Coronary artery (tissue), 2 donors: Measurements from ENCODE around the gene CELA2A.
"Not testable (repeated sequence)": the region's sequence is repeated elsewhere in the genome, so short reads cannot be mapped to it uniquely, and the experiment has no call there.

Source experiments
- DNase-seq: peaks from one replicate; pipeline ENCODE4 v3.0.0-alpha.2; 2017; ENCODE audit warnings: low spot score
- H3K27ac ChIP-seq, 2 donors: fragments of 200-600 bp; sonication (generic); one replicate each; pipeline ENCODE4 v1.5.1; 2016 to 2019
- H3K4me3 ChIP-seq: fragments of 200-600 bp; sonication (generic); 2 replicates; pipeline ENCODE4 v1.5.1; 2016; ENCODE audit warnings: mild to moderate bottlenecking, moderate library complexity
- CTCF ChIP-seq: fragments of 200-600 bp; sonication (generic); IDR thresholded peaks from one replicate; pipeline ENCODE4 v1.5.1; 2019; ENCODE audit warnings: antibody characterized with exemption

CELA2A gene

GRCh38 chr1:15460708-15461095 is 4.2 kb downstream of the CELA2A start:
- TF ChIP-seq CTCF: no peak
- no peak overlapping the region for H3K4me3 ChIP-seq
- no peak overlapping the region for H3K27ac ChIP-seq
- DNase-seq: no peak

GRCh38 chr1:15463064-15463800 is 6.7 kb downstream of the CELA2A start:
- H3K4me3 ChIP-seq, DNase-seq, H3K27ac ChIP-seq: not testable (repeated sequence)

- not testable (repeated sequence) for H3K27ac ChIP-seq, DNase-seq, H3K4me3 ChIP-seq
Measured at GRCh38 chr1:15463926-15464322, 7.4 kb downstream of the CELA2A start.

- Histone ChIP-seq H3K27ac (no peak overlapping the region), H3K4me3 (no peak overlapping the region)
- no peak for TF ChIP-seq CTCF
- no peak for DNase-seq
Measured at GRCh38 chr1:15465674-15466073, 9.1 kb downstream of the CELA2A start.

GRCh38 chr1:15466955-15467625 is 10.6 kb downstream of the CELA2A start:
- not testable (repeated sequence) for H3K4me3 ChIP-seq, H3K27ac ChIP-seq, DNase-seq

- no peak overlapping the region for H3K27ac ChIP-seq
- H3K4me3 ChIP-seq: no peak overlapping the region
- DNase-seq: no peak
- no peak for TF ChIP-seq CTCF
Measured at GRCh38 chr1:15468145-15468544, 11.6 kb downstream of the CELA2A start.

- TF ChIP-seq CTCF: no peak
- no peak overlapping the region for H3K4me3 ChIP-seq
- H3K27ac ChIP-seq: no peak overlapping the region
- DNase-seq: no peak
Measured at GRCh38 chr1:15469361-15469760, 12.8 kb downstream of the CELA2A start.

- H3K4me3 ChIP-seq, DNase-seq, H3K27ac ChIP-seq: not testable (repeated sequence)
Measured at GRCh38 chr1:15469821-15470448, 13.4 kb downstream of the CELA2A start.

GRCh38 chr1:15471067-15471466 is 14.5 kb downstream of the CELA2A start:
- not testable (repeated sequence) for DNase-seq, H3K27ac ChIP-seq, H3K4me3 ChIP-seq

GRCh38 chr1:15471723-15472122 is 15.2 kb downstream of the CELA2A start:
- not testable (repeated sequence) for DNase-seq, H3K4me3 ChIP-seq, H3K27ac ChIP-seq
